GM12878 (cell line): Measurements from ENCODE around the gene PRPF6. TPM values are rescaled to one million over a fixed set of nuclear protein-coding genes. Genes with fewer than 3 reads are reported as not detected.
A peak's percentile ranks its signal among the peaks of the same experiment; 100 is the strongest.

Source experiments
- BCL11A ChIP-seq: IDR thresholded peaks from 2 replicates; pipeline ENCODE4 v1.6.1; 2011; ENCODE audit warnings: low read depth, low read length
- CBX3 ChIP-seq: fragments of 200-600 bp; sonication (generic); IDR thresholded peaks from 2 replicates; pipeline ENCODE4 v1.6.1; 2016; ENCODE audit warnings: low read depth, borderline replicate concordance
- CBX5 ChIP-seq: sonication (generic); IDR thresholded peaks from 2 replicates; pipeline ENCODE4 v1.6.1; 2016; ENCODE audit warnings: low read depth, moderate library complexity, mild to moderate bottlenecking, inconsistent platforms
- CEBPB ChIP-seq, 2 experiments: fragments of 150-350 bp in 1 of 2; IDR thresholded peaks; 2 replicates each; pipeline ENCODE4 v1.6.1; 2012 to 2014; ENCODE audit warnings: low read depth in 2 of 2, low read length in 2 of 2, borderline replicate concordance in 1 of 2, inconsistent platforms in 1 of 2
- CHD1 ChIP-seq: IDR thresholded peaks from 2 replicates; pipeline ENCODE4 v1.6.1; 2012; ENCODE audit warnings: low read depth, low read length, improper control_type of control experiment
- CHD2 ChIP-seq: IDR thresholded peaks from 2 replicates; pipeline ENCODE4 v1.6.1; 2011; ENCODE audit warnings: low read depth, low read length, improper control_type of control experiment, borderline replicate concordance
- ESRRA ChIP-seq: IDR thresholded peaks from 2 replicates; pipeline ENCODE4 v1.6.1; 2012; ENCODE audit warnings: mild to moderate bottlenecking, low read length, improper control_type of control experiment
- EZH2 ChIP-seq: IDR thresholded peaks from 2 replicates; pipeline ENCODE4 v1.6.1; 2012; ENCODE audit warnings: low read depth, mild to moderate bottlenecking, control low read depth, inconsistent platforms, low read length, borderline replicate concordance; ENCODE audit not compliant: control insufficient read depth
- MYC ChIP-seq: IDR thresholded peaks from 2 replicates; pipeline ENCODE4 v1.6.1; 2011; ENCODE audit warnings: mild to moderate bottlenecking, low read length, moderate library complexity, inconsistent platforms; ENCODE audit not compliant: insufficient read depth, insufficient replicate concordance, insufficient read length, severe bottlenecking
- NBN ChIP-seq: fragments of 450-650 bp; IDR thresholded peaks from 2 replicates; pipeline ENCODE4 v1.6.1; 2016
- NR2C1 ChIP-seq: fragments of 450-650 bp; IDR thresholded peaks from 2 replicates; pipeline ENCODE4 v1.6.1; 2017; ENCODE audit warnings: antibody characterized with exemption, mild to moderate bottlenecking, moderate library complexity
- NR2C2 ChIP-seq: IDR thresholded peaks from 2 replicates; pipeline ENCODE4 v1.6.1; 2011; ENCODE audit warnings: borderline replicate concordance, low read depth; ENCODE audit not compliant: control insufficient read depth, insufficient read length
- NR2F1 ChIP-seq: fragments of 450-650 bp; conservative IDR thresholded peaks from 2 replicates; pipeline ENCODE4 v1.6.1; 2017; ENCODE audit warnings: mild to moderate bottlenecking
- POU2F2 ChIP-seq: IDR thresholded peaks from 3 replicates; pipeline ENCODE4 v1.6.1; 2011; ENCODE audit warnings: low read depth, mild to moderate bottlenecking, low read length, borderline replicate concordance
- RBBP5 ChIP-seq: fragments of 200-600 bp; sonication (generic); conservative IDR thresholded peaks from 2 replicates; pipeline ENCODE4 v1.6.1; 2016
- SIX5 ChIP-seq: IDR thresholded peaks from 2 replicates; pipeline ENCODE4 v1.6.1; 2011; ENCODE audit warnings: mild to moderate bottlenecking, low read depth, low read length, moderate library complexity; ENCODE audit not compliant: severe bottlenecking
- SMC3 ChIP-seq: IDR thresholded peaks from 2 replicates; pipeline ENCODE4 v1.6.1; 2011; ENCODE audit warnings: low read length, improper control_type of control experiment, borderline replicate concordance
- SPI1 ChIP-seq: IDR thresholded peaks from 2 replicates; pipeline ENCODE4 v1.6.1; 2011; ENCODE audit warnings: low read depth, mild to moderate bottlenecking, low read length, moderate library complexity, borderline replicate concordance; ENCODE audit not compliant: insufficient read depth
- STAT3 ChIP-seq: IDR thresholded peaks from 2 replicates; pipeline ENCODE4 v1.6.1; 2011; ENCODE audit warnings: low read depth, low read length, improper control_type of control experiment
- SUZ12 ChIP-seq: fragments of 200-600 bp; sonication (generic); IDR thresholded peaks from one replicate; pipeline ENCODE4 v1.6.1; 2018; ENCODE audit warnings: antibody characterized with exemption, mild to moderate bottlenecking; ENCODE audit not compliant: unreplicated experiment
- ZBED1 ChIP-seq: IDR thresholded peaks from 2 replicates; pipeline ENCODE4 v1.6.1; 2016; ENCODE audit warnings: borderline replicate concordance
- ZNF217 ChIP-seq: fragments of 450-650 bp; IDR thresholded peaks from 2 replicates; pipeline ENCODE4 v1.6.1; 2017; ENCODE audit warnings: antibody characterized with exemption, mild to moderate bottlenecking
- ZSCAN29 ChIP-seq: fragments of 450-650 bp; IDR thresholded peaks from 2 replicates; pipeline ENCODE4 v1.6.1; 2017; ENCODE audit warnings: mild to moderate bottlenecking, moderate library complexity
- ZZZ3 ChIP-seq: IDR thresholded peaks from 2 replicates; pipeline ENCODE4 v1.6.1; 2011; ENCODE audit warnings: low read depth; ENCODE audit not compliant: control insufficient read depth, insufficient read length
- polyA plus RNA-seq, 11 experiments: library from polyadenylated mRNA; depleted of rRNA in 4 of 11; unstranded in 6 of 11; stranded (reverse) in 5 of 11; fragments of >200 nt; fragmentation: Nextera tagmentation in 4 of 11; fragmentation: Illumina TruSeq in 1 of 11; extraction: Ambion mirVana in 4 of 11; extraction: Trizol in 1 of 11; gene quantifications; 1 replicate in 1 of 11; 2 replicates in 10 of 11; pipeline versions ENCODE4 v1.2.1 to v1.2.3, GENCODE V29; 2011 to 2016; ENCODE audit warnings: inconsistent platforms in 2 of 11, missing spikeins in 2 of 11, low read depth in 1 of 11
- total RNA-seq, 4 experiments: library from RNA; depleted of rRNA in 3 of 4; stranded (reverse); fragments of >200 nt in 3 of 4; fragmentation: Illumina TruSeq in 1 of 4; extraction: Trizol in 1 of 4; gene quantifications; 2 replicates each; pipeline versions ENCODE4 v1.2.1 to v1.2.3, GENCODE V29; 2013 to 2021
- TF ChIP-seq, protein P1 (sequence below): fragments of 450-650 bp; formaldehyde crosslinking; IDR thresholded peaks from 2 replicates; pipeline ENCODE4 v1.4.0; 2022; ENCODE audit warnings: mild to moderate bottlenecking, moderate library complexity
- TF ChIP-seq, protein P2 (sequence below): IDR thresholded peaks from 2 replicates; pipeline ENCODE4 v1.6.1; 2012; ENCODE audit warnings: mild to moderate bottlenecking, low read depth, low read length

PRPF6 gene
- total and polyA plus RNA-seq, 10 of the 15 experiments (the other 5 are each of a cell fraction or from before 2014, with no cell fraction given): 5.0 to 102 (median 71.3) TPM

DNA sequence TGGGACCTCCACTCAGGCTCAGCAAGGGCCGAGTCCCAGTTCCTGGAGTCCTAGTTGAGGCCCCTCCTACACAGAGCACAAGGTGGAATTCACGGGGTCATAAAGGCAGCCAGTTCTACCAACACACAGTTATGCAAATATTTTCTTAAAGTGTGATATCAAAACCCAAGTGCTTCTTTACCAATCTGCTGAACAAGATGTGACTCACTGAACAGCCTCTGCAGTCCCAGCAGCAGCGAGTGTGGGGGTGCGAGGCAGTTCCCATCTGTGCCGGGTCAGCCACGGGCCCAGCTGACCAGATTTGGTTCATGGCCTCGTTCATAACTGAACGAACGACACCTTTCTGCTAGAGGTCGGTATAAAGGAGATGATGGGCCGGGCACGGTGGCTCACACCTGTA lies 77.6 kb downstream of the PRPF6 start (continued):
- TF ChIP-seq STAT3 (no peak), CBX5 (no peak), POU2F2 (peak; percentile 96; the same call in 2 of the 3 replicates), CEBPB (IDR thresholded peaks at IDR 0.05; ENCODE audit: borderline replicate concordance in 1 of 2, low read depth in 2 of 2, low read length in 2 of 2) (no peak), MYC (no peak), ZSCAN29 (no peak), ZBED1 (no peak), BCL11A (no peak), NR2C2 (no peak), SMC3 (no peak), SUZ12 (no peak), EZH2 (no peak), NBN (no peak), NR2C1 (no peak), RBBP5 (no peak), SIX5 (no peak), NR2F1 (no peak), CHD2 (peak; percentile 24; the same call in 1 of the 2 replicates), ESRRA (no peak), ZZZ3 (no peak), CBX3 (no peak), CHD1 (no peak), SPI1 (peak; percentile 2; the same call in 1 of the 2 replicates), ZNF217 (no peak)
- TF ChIP-seq, protein P1, sequence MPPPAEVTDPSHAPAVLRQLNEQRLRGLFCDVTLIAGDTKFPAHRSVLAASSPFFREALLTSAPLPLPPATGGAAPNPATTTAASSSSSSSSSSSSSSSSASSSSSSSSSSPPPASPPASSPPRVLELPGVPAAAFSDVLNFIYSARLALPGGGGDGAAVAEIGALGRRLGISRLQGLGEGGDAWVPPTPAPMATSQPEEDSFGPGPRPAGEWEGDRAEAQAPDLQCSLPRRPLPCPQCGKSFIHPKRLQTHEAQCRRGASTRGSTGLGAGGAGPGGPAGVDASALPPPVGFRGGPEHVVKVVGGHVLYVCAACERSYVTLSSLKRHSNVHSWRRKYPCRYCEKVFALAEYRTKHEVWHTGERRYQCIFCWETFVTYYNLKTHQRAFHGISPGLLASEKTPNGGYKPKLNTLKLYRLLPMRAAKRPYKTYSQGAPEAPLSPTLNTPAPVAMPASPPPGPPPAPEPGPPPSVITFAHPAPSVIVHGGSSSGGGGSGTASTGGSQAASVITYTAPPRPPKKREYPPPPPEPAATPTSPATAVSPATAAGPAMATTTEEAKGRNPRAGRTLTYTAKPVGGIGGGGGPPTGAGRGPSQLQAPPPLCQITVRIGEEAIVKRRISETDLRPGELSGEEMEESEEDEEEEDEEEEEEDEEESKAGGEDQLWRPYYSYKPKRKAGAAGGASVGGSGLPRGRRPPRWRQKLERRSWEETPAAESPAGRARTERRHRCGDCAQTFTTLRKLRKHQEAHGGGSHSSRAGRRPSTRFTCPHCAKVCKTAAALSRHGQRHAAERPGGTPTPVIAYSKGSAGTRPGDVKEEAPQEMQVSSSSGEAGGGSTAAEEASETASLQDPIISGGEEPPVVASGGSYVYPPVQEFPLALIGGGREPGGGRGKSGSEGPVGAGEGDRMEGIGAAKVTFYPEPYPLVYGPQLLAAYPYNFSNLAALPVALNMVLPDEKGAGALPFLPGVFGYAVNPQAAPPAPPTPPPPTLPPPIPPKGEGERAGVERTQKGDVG: no peak
- TF ChIP-seq, protein P2, sequence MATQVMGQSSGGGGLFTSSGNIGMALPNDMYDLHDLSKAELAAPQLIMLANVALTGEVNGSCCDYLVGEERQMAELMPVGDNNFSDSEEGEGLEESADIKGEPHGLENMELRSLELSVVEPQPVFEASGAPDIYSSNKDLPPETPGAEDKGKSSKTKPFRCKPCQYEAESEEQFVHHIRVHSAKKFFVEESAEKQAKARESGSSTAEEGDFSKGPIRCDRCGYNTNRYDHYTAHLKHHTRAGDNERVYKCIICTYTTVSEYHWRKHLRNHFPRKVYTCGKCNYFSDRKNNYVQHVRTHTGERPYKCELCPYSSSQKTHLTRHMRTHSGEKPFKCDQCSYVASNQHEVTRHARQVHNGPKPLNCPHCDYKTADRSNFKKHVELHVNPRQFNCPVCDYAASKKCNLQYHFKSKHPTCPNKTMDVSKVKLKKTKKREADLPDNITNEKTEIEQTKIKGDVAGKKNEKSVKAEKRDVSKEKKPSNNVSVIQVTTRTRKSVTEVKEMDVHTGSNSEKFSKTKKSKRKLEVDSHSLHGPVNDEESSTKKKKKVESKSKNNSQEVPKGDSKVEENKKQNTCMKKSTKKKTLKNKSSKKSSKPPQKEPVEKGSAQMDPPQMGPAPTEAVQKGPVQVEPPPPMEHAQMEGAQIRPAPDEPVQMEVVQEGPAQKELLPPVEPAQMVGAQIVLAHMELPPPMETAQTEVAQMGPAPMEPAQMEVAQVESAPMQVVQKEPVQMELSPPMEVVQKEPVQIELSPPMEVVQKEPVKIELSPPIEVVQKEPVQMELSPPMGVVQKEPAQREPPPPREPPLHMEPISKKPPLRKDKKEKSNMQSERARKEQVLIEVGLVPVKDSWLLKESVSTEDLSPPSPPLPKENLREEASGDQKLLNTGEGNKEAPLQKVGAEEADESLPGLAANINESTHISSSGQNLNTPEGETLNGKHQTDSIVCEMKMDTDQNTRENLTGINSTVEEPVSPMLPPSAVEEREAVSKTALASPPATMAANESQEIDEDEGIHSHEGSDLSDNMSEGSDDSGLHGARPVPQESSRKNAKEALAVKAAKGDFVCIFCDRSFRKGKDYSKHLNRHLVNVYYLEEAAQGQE: no peak
